GM12878 (cell line): ENCODE measurements around the gene CSHL1. TPM values are rescaled to one million over a fixed set of nuclear protein-coding genes. Genes with fewer than 3 reads are reported as not detected.

ENCODE experiments used
- ATAC-seq: fragments of 200-7000 bp; cut with Tn5 transposase; 3 replicates; pipeline ENCODE4 v1.9.1; 2020; ENCODE audit warnings: mild to moderate bottlenecking, moderate library complexity
- BruUV-seq: library from RNA; stranded (reverse); fragments of 400-500 nt; replicated peaks from 2 replicates; lab custom pipeline; 2021; lab: Mats Ljungman, UMichigan
- CTCF ChIA-PET: fragments of 300-600 bp; sonication (Branson Sonifier 250); formaldehyde crosslinking; extraction: SDS; loops from one replicate; lab custom pipeline; 2021; ENCODE audit warnings: inconsistent platforms; lab: Yijun Ruan, JAX
- POLR2A ChIA-PET: fragments of 350-600 bp; formaldehyde crosslinking; extraction: SDS; loops from one replicate; lab custom pipeline; 2021; ENCODE audit warnings: inconsistent platforms; lab: Charles Lee
- RAD21 ChIA-PET: fragments of 300-600 bp; sonication (Branson Sonifier 250); formaldehyde crosslinking; loops from one replicate; lab custom pipeline; 2023; ENCODE audit warnings: antibody characterized with exemption; ENCODE audit not compliant: unreplicated experiment; lab: Charles Lee
- SMC1A ChIA-PET: fragments of 300-600 bp; sonication (Branson Sonifier 250); formaldehyde crosslinking; loops from one replicate; lab custom pipeline; 2023; ENCODE audit not compliant: unreplicated experiment, uncharacterized antibody; lab: Charles Lee
- DNase-seq: peaks from one replicate; pipeline ENCODE4 v3.0.0-alpha.2; 2011; ENCODE audit warnings: low read depth, low spot score
- FAIRE-seq: peaks from 3 replicates; lab custom pipeline; 2011; peaks lifted over from hg19 to GRCh38; lab: Jason Lieb, UNC
- H2AFZ ChIP-seq: 2 replicates; pipeline ENCODE4 v1.6.0; 2011; ENCODE audit warnings: low read depth, low read length, control low read depth; ENCODE audit not compliant: control insufficient read depth
- H3K27ac ChIP-seq: 2 replicates; pipeline ENCODE4 v1.5.1; 2011; ENCODE audit warnings: control low read depth; ENCODE audit not compliant: control insufficient read depth, insufficient read depth
- H3K27me3 ChIP-seq, 2 experiments: replicated peaks in 1 of 2; 2 replicates each; pipeline versions ENCODE4 v1.6.0 to v1.6.1; 2011; ENCODE audit warnings: low read length in 1 of 2; ENCODE audit not compliant: control insufficient read depth in 2 of 2, insufficient read depth in 2 of 2
- H3K36me3 ChIP-seq, 2 experiments: 2 replicates each; pipeline ENCODE4 v1.5.1; 2011; ENCODE audit warnings: low read length in 1 of 2; ENCODE audit not compliant: control insufficient read depth in 2 of 2, insufficient read depth in 2 of 2
- H3K4me1 ChIP-seq: 2 replicates; pipeline ENCODE4 v1.6.1; 2011; ENCODE audit warnings: mild to moderate bottlenecking, low read length, moderate library complexity, mixed read lengths; ENCODE audit not compliant: control insufficient read depth, insufficient read depth
- H3K4me2 ChIP-seq: 2 replicates; pipeline ENCODE4 v1.6.0; 2011; ENCODE audit warnings: control low read depth; ENCODE audit not compliant: control insufficient read depth, insufficient read depth
- H3K4me3 ChIP-seq: fragments of 200-600 bp; sonication (generic); 2 replicates; pipeline ENCODE4 v1.5.1; 2016
- H3K79me2 ChIP-seq: 2 replicates; pipeline ENCODE4 v1.6.0; 2011; ENCODE audit warnings: low read length; ENCODE audit not compliant: control insufficient read depth, insufficient read depth
- H3K9ac ChIP-seq: 2 replicates; pipeline ENCODE4 v1.8.0; 2011; ENCODE audit warnings: low read length, control low read depth, mixed read lengths; ENCODE audit not compliant: control insufficient read depth, insufficient read depth
- H3K9me3 ChIP-seq: replicated peaks from 3 replicates; pipeline ENCODE4 v1.5.1; 2011; ENCODE audit warnings: mild to moderate bottlenecking, low read length; ENCODE audit not compliant: control insufficient read depth, insufficient read depth
- H4K20me1 ChIP-seq: 2 replicates; pipeline ENCODE4 v1.6.0; 2011; ENCODE audit not compliant: control insufficient read depth, insufficient read depth
- ASH2L ChIP-seq: fragments of 300-600, 200-600 bp; sonication (generic); IDR thresholded peaks from 2 replicates; pipeline ENCODE4 v1.6.1; 2017; ENCODE audit warnings: low read depth, mild to moderate bottlenecking, borderline replicate concordance
- CBFB ChIP-seq: IDR thresholded peaks from 2 replicates; pipeline ENCODE4 v1.6.1; 2016; ENCODE audit warnings: antibody characterized with exemption, low read depth
- CBX3 ChIP-seq: fragments of 200-600 bp; sonication (generic); IDR thresholded peaks from 2 replicates; pipeline ENCODE4 v1.6.1; 2016; ENCODE audit warnings: low read depth, borderline replicate concordance
- CEBPZ ChIP-seq: fragments of 150-350 bp; IDR thresholded peaks from 2 replicates; pipeline ENCODE4 v1.6.1; 2016; ENCODE audit warnings: low read depth, low read length
- DPF2 ChIP-seq: fragments of 450-650 bp; IDR thresholded peaks from 2 replicates; pipeline ENCODE4 v1.6.1; 2017; ENCODE audit warnings: mild to moderate bottlenecking
- ESRRA ChIP-seq: IDR thresholded peaks from 2 replicates; pipeline ENCODE4 v1.6.1; 2012; ENCODE audit warnings: mild to moderate bottlenecking, low read length, improper control_type of control experiment
- FOXM1 ChIP-seq: IDR thresholded peaks from 2 replicates; pipeline ENCODE4 v1.6.1; 2012; ENCODE audit warnings: low read depth, mild to moderate bottlenecking, inconsistent platforms, low read length, moderate library complexity
- IKZF1 ChIP-seq: fragments of 450-650 bp; conservative IDR thresholded peaks from 2 replicates; pipeline ENCODE4 v1.6.1; 2017; ENCODE audit warnings: antibody characterized with exemption, mild to moderate bottlenecking
- NR2C2 ChIP-seq: IDR thresholded peaks from 2 replicates; pipeline ENCODE4 v1.6.1; 2011; ENCODE audit warnings: borderline replicate concordance, low read depth; ENCODE audit not compliant: control insufficient read depth, insufficient read length
- PAX5 ChIP-seq: IDR thresholded peaks from 2 replicates; pipeline ENCODE4 v1.6.1; 2011; ENCODE audit warnings: low read depth, low read length, borderline replicate concordance
- PRDM15 ChIP-seq: fragments of 450-650 bp; formaldehyde crosslinking; IDR thresholded peaks from 2 replicates; pipeline ENCODE4 v1.4.0; 2020; ENCODE audit warnings: mild to moderate bottlenecking, moderate library complexity
- RELA ChIP-seq: fragments of 450-650 bp; IDR thresholded peaks from 2 replicates; pipeline ENCODE4 v1.8.0; 2014; ENCODE audit warnings: borderline replicate concordance; ENCODE audit not compliant: partially characterized antibody
- SMAD1 ChIP-seq: fragments of 450-650 bp; IDR thresholded peaks from 2 replicates; pipeline ENCODE4 v1.6.1; 2018; ENCODE audit warnings: mild to moderate bottlenecking, low read depth; ENCODE audit not compliant: partially characterized antibody
- USF1 ChIP-seq: IDR thresholded peaks from 2 replicates; pipeline ENCODE4 v1.6.1; 2011; ENCODE audit warnings: borderline replicate concordance, low read depth, mild to moderate bottlenecking, moderate library complexity, mixed read lengths, low read length; ENCODE audit not compliant: insufficient read depth; ENCODE audit errors: extremely low read length
- ZBED1 ChIP-seq: IDR thresholded peaks from 2 replicates; pipeline ENCODE4 v1.6.1; 2016; ENCODE audit warnings: borderline replicate concordance
- ZNF384 ChIP-seq: IDR thresholded peaks from 2 replicates; pipeline ENCODE4 v1.6.1; 2012; ENCODE audit warnings: low read depth, mild to moderate bottlenecking, low read length, improper control_type of control experiment, borderline replicate concordance
- WGBS: methylation state at CpG from one replicate; pipeline ENCODE4 v1.1.6; 2016; ENCODE audit warnings: low lambda C conversion rate; ENCODE audit not compliant: insufficient replicate concordance, insufficient coverage; ENCODE audit errors: missing lambda C conversion rate; 5-methylcytosine and 5-hydroxymethylcytosine counted together
- in situ Hi-C: fragments of 300-500 bp; cut with MboI; formaldehyde crosslinking; loops from 9 replicates; pipeline ENCODE4 v1.14.3; 2018; ENCODE audit warnings: mixed read lengths
- intact Hi-C: fragments of 100-400 bp; cut with micrococcal nuclease; formaldehyde crosslinking; loops from one replicate; pipeline ENCODE4 v1.14.2; 2022; ENCODE audit not compliant: unreplicated experiment
- polyA plus RNA-seq, 11 experiments: library from polyadenylated mRNA; depleted of rRNA in 4 of 11; unstranded in 6 of 11; stranded (reverse) in 5 of 11; fragments of >200 nt; fragmentation: Nextera tagmentation in 4 of 11; fragmentation: Illumina TruSeq in 1 of 11; extraction: Ambion mirVana in 4 of 11; extraction: Trizol in 1 of 11; gene quantifications; 1 replicate in 1 of 11; 2 replicates in 10 of 11; pipeline versions ENCODE4 v1.2.1 to v1.2.3, GENCODE V29; 2011 to 2016; ENCODE audit warnings: inconsistent platforms in 2 of 11, missing spikeins in 2 of 11, low read depth in 1 of 11
- total RNA-seq, 4 experiments: library from RNA; depleted of rRNA in 3 of 4; stranded (reverse); fragments of >200 nt in 3 of 4; fragmentation: Illumina TruSeq in 1 of 4; extraction: Trizol in 1 of 4; gene quantifications; 2 replicates each; pipeline versions ENCODE4 v1.2.1 to v1.2.3, GENCODE V29; 2013 to 2021

CSHL1 gene
- total and polyA plus RNA-seq, 10 of the 15 experiments (the other 5 are each of a cell fraction or from before 2014, with no cell fraction given), result not detected

GRCh38 chr17:63928172-63928666 is 17.2 kb upstream of the CSHL1 start:
- SMC1A ChIA-PET, result interaction anchor here (1.0 to 9.0 kb wide), 6 partner anchors 8 to 92 kb away, joined by 4 to 111 read pairs (median 7); partner anchors contain the start of genes GH1 and ICAM2
- FAIRE-seq (no peak), DNase-seq (no peak), ATAC-seq (no peak)
- Histone ChIP-seq H3K9me3 (no peaks in the 10 kb centered on the region), H3K4me2 (no peak overlapping the region), H3K36me3 (peaks cover 7 to 11% of the 10 kb centered on the region in 2 experiments; a peak in 2 of 4 replicates), H3K79me2 (peaks cover 32% of the 10 kb centered on the region), H3K27ac (peak overlapping the region; percentile 56), H3K27me3 (no peaks in the 10 kb centered on the region), H3K4me3 (no peak overlapping the region), H3K9ac (no peak overlapping the region), H3K4me1 (peaks cover 50% of the 10 kb centered on the region), H2AFZ (no peak overlapping the region), H4K20me1 (no peaks in the 10 kb centered on the region)
- WGBS, result 68% methylated on average over 10 of the region's 10 CpGs
- RAD21 ChIA-PET, result interaction anchor here (0.6 to 9.0 kb wide), 9 partner anchors 9 to 482 kb away, joined by 3 to 130 read pairs (median 4); partner anchors contain the start of genes GH1 and ICAM2
- POLR2A ChIA-PET, result interaction anchor here (0.6 to 1.2 kb wide), 6 partner anchors 12 to 217 kb away, joined by 3 to 8 read pairs (median 4); partner anchors contain the start of gene ICAM2
- BruUV-seq, result no TSS peak
- in situ Hi-C loops, result no loop called here
- CTCF ChIA-PET, result interaction anchor here (0.9 to 8.7 kb wide), 7 partner anchors 8 to 101 kb away, joined by 4 to 153 read pairs (median 8); partner anchors contain the start of genes GH1 and ICAM2
- intact Hi-C loops, result no loop called here
- no peak for TF ChIP-seq CEBPZ
- no peak for TF ChIP-seq ASH2L
- TF ChIP-seq ZBED1, result no peak
- no peak for TF ChIP-seq ESRRA
- TF ChIP-seq IKZF1, result no peak
- no peak for TF ChIP-seq SMAD1
- no peak for TF ChIP-seq RELA
- TF ChIP-seq NR2C2, result no peak
- TF ChIP-seq USF1, result no peak
- no peak for TF ChIP-seq ZNF384
- no peak for TF ChIP-seq DPF2
- no peak for TF ChIP-seq CBFB
- TF ChIP-seq FOXM1, result no peak
- no peak for TF ChIP-seq PAX5
- TF ChIP-seq PRDM15 (CRISPR knock-in tag), result no peak
- TF ChIP-seq CBX3, result no peak
